Stimulated activated CD4-positive, alpha-beta T cell treated with anti-CD3 and anti-CD28 coated beads, TNF-alpha, amount 100 ng/mL, for 24 hours (primary cell): ENCODE data around the gene PNPLA7.
"Not testable (repeated sequence)": the region's sequence is repeated elsewhere in the genome, so short reads cannot be mapped to it uniquely, and the experiment has no call there.

ENCODE experiments used
- DNase-seq, 3 experiments: peaks; one replicate each; pipeline ENCODE4 v3.0.0-alpha.2; 2020; ENCODE audit warnings: low read depth in 3 of 3

PNPLA7 gene

DNA sequence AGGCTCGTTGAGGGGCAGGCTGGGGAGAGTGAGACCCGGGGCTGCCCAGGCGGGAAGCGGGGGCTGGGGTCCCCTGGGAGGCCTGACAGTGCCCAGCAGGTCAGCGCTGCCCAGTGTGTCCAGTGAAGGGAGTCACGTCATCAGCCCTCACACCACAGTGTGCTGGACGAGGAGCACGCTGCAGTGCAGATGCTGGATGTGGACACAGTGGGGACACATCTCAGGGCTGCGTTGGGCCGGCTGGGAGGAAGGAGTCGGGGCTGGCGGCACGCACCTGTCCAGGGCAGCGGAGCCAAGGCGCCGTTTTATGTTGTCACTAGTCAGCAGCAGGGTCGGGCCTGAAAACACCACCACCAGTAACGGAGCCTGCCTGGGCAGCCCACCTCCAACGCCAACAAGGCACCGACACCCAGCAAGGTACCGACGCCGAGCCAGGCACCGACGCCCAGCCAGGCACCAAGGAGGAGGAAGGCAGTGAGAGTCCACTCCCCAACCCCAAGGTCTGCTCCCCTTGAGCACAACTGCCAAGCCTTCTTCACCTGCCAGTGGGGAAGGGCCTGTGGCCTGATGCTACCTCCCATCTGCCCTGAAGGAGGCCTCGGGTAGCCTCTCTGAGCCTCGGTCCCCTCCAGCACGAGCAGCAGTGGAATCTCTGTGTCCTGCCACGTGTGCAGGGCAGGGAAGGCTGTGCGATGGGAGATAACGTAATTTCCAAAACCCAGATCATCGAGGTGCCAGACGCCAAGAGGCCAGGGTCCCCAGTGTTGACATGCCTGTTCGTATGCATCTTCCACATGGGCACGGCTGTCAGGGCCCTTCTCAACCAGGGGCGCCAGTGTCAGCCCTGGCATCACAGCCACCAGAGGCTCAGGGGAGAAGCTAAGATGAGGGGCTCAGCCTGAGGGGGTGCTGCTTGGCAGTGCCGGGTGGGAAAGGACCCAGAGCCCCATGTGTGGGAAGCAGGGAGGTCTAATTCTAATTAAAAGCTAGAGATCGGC is 69.2 kb downstream of the PNPLA7 start:
- no peak for DNase-seq

DNA sequence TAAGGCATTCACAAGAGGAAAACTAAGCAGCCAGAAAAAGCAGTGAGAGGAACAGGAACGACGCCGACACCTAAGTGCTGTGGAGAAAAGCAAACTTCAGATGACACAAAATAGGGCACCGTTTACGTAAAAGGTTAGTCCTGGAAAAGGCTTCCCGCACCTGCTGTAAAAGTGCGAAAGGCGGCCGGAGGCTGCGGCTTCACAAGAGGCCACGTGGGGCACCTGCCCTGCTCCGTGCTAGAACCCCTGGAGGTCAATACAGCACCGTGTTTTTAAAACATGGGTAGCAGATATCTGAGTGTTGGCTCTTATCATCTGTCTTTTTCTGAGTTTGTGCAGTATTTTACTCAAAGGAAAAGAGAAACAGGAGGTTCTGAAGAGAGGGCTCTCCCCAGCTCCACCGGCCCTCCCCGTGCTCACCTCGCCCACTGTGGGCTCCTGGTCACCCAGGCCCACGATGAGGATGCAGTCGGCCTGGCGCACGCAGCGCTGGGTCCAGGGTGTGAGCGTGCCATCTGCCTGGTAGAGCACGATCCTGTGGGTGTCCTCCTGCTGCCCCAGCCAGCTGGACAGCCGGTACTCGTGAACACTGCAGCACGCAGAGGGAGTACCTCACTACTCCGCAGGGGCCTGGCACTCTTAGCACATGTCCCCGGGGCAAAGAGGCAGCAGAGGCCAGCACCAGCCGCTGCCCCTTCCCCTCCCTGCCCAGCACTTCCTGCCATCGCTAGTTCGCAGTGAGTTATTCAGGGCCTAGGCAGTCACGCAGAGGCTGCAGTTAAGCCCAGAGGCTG is 70.1 kb downstream of the PNPLA7 start:
- DNase-seq: no peak

DNA sequence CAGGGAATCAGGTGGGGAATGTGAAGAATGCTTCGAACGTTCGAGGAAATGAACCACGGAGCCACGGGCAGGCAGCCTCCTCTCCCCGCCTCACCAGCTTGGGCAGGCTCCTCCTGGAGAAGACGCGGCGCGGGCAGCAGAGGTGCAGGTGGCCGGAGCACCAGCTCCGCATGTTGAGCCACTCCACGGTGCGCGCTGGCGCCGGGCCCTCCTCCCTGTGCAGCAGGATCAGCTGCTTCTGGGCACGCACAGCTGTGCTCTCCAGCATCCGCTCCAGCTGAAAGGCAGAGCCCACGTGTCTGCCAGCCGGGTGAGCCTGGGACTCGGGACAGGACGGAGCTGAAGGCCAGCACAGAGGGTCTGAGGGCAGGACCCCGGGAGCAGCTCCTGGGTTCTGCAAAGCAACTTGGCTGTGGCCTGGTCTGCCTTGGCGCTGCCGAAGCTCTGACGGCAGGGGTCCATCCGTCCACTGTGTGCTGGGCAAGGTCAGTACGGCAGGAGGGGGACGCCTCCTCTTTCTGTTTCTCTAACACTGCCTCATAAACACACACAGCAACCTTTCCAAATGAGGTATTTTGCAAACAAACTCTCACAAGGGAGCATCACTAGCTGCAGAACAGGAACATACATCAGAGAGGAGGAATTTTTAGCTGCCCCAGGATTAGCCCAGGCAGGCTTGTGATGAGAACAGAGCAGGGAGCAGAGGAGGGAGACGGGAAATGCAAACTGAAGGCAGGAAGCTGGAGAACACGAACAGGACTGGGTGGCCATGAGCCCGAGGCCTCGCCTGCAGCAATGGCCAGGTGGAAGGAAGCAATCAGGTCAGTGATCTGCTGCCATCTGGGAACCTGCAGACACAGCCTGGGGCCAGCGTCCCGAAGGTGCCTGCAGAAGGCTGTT is 71.0 kb downstream of the PNPLA7 start:
- no peak for DNase-seq

DNA sequence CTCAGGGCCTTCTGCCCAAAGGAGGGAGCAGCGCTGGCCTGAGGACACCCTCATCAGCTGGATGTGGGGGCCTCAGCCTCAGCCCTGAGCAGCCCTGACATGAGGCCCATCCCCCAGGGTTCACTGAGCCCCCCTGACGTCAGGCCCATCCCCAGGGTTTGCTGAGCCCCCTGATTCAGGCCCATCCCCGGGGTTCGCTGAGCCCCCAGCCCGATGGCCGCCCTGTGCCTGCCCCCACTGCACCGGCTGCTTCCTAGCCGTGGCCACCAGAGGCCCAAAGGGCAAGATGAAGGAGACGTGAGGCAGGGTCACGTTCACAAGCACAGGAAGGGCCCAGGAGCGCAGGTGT is 71.6 kb downstream of the PNPLA7 start:
- no peak for DNase-seq

DNA sequence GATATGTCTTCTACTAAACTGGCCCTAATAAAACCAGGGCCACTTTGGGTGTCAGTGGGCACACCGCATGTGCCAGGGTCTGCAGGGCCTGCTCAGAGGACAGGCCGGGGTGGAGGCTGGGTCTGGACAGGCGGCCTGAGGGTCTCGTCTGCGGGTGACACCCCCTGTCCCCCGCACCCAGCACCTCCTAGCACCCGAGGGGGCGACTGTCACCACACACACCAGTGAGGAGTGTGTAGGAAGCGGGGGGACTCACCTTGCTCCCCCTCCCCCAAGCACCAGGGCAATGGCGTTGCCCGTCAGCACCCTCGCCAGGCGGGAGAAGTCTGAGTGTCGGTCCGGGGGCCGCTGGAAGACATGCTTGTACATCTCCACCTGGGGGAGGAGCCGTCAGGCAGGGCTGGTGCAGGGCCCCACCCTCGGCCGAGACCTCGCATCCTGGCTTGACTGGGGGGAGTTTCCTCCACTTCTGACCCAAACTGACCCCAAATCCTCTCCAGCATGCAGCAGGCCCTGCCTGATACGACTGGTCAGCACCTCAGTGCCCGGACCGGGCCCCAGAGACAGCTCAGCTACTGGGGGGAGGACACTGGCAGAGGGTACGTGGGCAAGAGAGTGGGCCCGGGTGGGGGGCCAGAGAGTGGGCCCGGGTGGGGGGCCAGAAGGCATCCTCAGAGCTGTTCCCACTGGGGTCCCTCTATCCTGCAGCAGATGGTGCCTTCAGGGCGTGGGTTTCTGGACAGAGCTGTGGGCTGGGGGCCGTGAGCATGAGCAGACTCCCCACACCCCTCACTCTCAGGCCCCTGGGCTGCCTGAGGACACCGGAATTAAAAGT is 72.2 kb downstream of the PNPLA7 start:
- DNase-seq: no peak

DNA sequence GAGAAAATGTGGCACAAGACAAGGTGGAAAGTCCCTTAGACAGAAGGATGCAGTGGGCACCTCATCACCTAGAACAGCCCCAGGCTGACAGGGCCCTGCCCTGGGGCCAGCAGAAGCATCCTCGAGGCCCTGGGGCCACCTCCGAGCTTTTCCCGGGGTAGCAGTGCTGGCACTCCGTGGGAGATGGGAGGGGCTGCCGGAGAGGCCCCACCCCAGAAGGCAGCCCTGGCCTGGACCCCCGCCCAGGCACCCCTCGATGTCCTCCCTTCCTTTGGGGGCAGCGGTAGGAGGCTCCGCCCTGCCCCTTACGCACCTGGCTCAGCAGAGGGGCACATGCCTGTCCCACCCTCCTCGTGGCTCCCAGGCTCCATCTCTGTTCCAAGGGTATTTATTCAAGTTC is 73.3 kb downstream of the PNPLA7 start:
- no peak for DNase-seq

DNA sequence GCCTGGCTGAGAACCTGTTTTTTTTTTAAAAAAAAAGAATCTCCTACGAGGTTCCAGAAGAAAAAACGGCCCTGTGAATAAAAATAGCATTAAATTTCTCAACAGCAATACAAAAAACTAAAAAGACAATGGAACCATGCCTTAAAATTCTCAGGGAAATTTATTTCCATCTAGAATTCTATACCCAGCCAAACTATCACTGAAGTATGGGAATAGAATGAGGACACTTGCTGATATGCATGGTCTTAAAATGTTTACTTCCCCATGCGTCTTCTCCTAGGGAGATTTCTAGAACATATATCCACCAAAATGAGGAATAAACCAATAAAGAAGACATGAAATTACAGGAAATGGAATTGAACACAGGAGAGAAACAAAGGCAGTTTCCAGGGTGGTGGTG is 74.5 kb downstream of the PNPLA7 start:
- DNase-seq: no peak

- no peak for DNase-seq
Measured at GRCh38 chr9:137474271-137474670, 75.9 kb downstream of the PNPLA7 start.

DNA sequence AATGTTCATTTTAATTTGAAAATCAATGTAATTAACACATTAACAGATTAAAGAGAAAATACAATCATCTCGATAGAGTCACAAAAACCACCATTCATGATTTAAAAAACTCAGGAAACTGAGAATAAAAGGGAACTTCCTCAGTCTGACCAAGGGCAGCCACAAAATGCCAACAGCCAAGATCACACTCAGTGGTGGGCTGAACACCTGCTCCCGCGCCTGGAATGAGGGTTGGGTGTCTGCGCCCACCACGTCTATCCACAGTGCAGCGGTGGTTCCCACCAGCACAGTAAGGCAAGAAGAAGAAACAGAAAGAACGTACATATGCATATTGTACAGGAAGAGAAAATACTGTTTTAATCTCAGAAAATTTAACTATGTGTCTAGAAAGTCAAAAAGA is 79.4 kb downstream of the PNPLA7 start:
- no peak for DNase-seq

GRCh38 chr9:137467896-137468295 is 82.3 kb downstream of the PNPLA7 start:
- no peak for DNase-seq

DNA sequence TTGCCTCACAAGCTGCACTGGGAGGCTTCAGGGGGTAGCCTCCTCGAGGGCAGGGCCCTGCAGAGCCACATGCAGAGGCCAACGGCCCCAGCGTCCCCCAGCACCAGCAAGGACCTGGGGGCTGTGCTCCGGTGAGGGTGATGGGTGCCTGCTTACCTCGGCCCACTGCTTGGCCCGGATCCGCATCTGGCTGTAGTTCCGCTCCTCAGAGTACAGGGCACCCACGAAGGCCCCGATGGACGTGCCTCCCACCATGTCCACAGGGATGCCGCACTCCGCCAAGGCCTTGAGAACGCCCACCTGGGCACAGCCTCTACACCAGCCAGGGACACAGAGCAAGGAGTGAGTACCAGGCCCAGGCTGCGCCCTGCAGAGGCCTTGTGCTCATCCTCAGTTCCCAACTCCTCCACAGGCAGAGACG is 83.0 kb downstream of the PNPLA7 start:
- no peak for DNase-seq

GRCh38 chr9:137466389-137467085 is 83.7 kb downstream of the PNPLA7 start:
- not testable (repeated sequence) for DNase-seq

DNA sequence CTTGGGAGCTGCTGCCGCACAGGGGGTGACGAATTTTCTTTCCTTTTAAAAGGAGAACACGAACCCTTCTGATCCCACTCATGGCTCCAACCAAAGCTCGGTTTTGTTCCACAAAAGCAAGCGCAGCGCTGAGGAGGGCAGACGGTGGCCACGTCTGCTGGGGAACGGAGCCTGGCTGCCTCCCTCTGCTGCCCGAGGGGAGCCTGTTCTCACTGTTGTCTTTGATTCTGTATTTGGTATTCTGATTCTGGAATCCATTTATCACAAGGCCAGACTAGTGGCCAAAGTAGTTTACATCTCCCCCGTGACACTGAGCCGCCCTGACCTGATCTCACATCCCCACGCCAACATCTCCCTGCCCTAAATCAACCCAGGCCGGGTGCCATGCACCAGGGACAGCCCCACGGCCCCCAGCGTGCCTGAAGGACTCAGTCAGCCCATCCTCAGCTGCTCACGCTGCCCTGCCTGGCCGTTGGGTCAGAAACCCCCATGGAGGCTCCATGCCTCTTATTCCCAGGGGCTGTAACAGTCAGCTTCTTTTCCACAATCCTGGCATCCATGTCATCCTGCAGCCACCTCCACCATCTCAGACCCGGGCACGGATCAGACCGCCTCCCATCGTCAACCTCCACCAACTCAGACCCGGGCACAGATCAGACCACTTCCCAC is 84.3 kb downstream of the PNPLA7 start:
- DNase-seq: no peak

DNA sequence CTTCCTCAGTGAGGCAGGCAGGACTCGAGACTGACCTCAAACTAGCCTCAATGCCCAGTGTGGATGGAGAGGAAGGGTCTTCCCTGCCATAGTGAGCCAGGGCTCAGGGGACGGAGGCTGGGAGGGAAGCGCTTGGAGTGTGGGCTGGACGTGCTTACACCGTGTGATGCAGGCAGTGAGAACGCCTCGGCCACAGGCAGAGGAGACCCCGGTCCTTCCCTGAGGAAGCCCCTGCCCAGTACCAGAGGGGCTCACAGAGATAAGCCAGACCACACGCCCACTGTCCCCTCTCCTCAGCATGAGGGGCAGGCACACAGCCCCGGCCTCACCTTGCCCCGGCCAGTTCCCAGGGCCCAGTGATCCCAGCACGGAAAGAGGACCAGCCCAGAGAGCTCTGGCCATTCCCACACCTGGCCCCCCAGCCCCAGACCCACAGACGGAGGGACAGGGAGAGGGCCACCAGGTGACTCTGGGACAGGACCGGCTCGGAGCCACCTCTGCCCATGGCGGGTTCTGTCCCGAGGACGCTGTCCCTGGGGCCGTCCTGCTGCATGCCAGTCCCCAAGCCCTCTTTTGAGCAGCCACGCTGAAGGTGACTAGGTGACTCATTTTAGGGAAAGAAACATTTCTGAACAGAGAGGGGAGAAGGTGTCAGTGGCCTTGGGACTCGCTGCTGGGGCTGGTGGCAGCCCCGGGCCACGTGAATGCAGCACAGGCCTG is 85.0 kb downstream of the PNPLA7 start:
- DNase-seq: no peak

GRCh38 chr9:137464291-137464999 is 85.8 kb downstream of the PNPLA7 start:
- DNase-seq: no peak

DNA sequence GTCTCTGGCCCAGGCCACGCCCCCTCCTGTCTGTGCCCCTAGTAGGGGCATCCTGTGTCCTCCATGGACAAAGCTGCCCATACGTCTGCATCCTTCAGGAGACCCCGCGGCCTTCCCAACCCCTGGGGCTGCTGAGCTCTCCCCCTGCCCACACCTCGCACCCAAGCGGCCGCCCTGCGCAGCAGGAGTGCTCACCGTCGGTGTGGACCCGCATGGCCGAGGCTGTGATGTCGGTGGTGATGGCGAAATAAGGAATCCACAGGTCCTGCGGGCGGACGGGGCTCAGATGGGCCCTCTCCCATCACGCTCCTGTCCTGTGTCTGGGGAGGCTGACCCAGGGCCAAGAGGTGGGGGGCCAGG is 86.3 kb downstream of the PNPLA7 start:
- DNase-seq: no peak

GRCh38 chr9:137462986-137463930 is 86.9 kb downstream of the PNPLA7 start:
- DNase-seq: no peak
